GM18520 (cell line): Measurements from ENCODE around the gene PUS7.
"Not testable (repeated sequence)": the region's sequence is repeated elsewhere in the genome, so short reads cannot be mapped to it uniquely, and the experiment has no call there.

Source experiments
- ATAC-seq: cut with Tn5 transposase; IDR thresholded peaks from one replicate; pipeline ENCODE4 v1.9.1; 2021; ENCODE audit not compliant: unreplicated experiment

The PUS7 gene

DNA sequence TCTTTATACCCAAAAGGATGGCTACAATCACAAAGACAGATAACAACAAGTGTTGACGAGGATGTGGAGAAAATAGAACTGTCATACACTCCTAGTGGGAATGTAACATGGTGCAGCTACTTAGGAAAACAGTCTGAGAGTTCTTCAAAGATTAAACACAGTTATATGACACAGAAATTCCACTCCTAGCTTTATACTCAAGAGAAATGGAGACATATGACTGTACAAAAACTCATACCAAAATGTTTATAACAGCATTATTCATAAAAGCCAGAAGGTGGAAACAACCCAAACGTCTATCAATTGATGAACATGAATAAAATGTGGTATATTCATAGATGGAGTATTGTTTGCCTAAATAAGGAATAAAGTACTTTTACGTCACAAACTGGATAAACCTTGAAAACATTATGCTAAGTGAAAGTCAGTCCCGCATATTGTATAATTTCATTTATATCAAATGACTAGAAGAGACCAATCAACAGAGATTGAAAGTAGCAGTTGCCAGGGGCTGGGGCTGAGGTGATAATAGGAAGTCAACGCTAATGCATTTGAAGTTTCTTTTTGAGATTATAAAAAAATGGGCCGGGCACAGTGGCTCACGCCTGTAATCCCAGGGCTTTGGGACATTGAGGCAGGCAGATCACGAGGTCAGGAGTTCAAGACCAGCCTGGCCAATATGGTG, 71.8 kb downstream of the PUS7 start:
- ATAC-seq = no peak

DNA sequence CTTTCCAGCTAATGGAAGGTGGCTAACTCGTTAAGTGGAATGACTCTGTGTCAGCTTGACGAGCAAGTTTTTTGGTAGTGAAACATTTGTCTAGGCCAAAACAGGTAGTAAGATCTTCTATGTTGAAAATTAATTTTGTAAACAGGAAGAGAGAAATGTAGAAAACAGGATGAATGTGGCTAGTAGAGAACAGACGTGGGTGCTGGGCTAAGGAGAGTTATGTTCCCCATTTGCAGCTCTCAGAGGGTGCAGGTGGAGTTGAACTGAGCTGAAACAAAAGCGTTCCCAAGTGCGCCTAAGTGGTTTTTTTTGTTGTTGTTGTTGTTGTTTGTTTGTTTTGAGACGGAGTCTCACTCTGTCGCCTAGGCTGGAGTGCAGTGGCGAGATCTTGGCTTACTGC, 73.9 kb downstream of the PUS7 start:
- no peak for ATAC-seq

DNA sequence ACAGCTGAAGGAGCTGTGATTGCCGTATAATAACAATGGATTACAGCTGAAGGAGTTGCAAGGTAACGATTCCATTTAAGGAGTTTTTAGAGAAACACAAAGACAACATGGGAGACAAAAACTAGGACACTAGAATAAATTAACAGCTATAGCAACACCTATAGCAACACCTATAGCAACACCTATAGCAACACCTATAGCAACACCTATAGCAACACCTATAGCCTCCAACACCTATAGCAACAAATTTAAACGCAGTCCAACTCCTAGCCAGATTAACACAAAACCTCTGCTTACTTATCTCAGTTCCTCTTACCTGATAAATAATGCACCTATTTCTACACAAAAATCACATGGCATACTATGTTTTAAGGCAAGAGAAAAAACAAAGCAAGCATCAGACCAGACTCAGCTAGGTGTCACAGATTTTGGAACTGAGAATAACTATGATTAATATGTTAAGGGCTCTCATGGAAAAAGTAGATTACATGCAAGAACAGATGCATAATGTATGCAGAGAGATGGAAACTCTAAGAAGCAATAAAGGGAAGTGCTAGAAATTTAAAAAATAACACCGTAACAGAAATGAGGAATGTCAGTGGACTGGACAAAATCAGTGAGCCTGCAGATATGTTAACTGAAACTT, 77.6 kb downstream of the PUS7 start:
- no peak for ATAC-seq

DNA sequence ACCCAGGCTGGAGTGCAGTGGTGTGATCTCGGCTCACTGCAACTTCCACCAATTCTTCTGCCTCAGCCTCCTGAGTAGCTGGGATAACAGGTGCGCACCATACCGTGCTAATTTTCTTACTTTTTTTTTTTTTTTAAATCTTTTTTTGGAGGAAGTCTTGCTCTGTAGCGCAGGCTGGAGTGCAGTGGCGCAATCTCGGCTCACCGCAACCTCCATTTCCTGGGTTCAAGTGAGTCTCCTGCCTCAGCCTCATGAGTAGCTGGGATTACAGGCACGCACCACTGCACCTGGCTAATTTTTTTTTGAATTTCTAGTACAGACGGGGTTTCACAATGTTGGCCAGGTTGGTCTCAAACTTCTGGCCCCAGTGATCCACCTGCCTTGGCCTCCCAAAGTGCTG, 79.9 kb downstream of the PUS7 start:
- ATAC-seq = not testable (repeated sequence)

- ATAC-seq = no peak
Measured at GRCh38 chr7:105439174-105439893, 82.7 kb downstream of the PUS7 start.

- no peak for ATAC-seq
Measured at GRCh38 chr7:105438847-105439173, 83.3 kb downstream of the PUS7 start.

DNA sequence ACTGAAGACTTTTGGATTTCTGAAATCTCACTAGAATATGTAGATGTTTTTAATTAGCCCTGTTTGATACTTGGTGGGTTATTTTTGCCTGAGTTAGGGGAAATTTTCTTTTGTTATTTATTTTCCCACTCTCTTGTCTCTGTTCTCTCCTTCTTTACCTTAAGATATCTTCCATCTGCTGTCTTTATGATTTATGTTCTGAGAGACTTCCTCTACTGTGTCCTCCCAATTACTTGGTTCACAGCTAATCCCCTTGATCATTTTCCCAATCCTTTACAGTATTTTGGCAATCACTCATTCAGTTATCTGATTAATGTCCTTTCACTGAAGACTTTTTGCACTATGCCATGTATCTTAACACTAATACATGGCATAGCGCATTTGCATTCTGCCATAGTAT, 83.8 kb downstream of the PUS7 start:
- no peak for ATAC-seq

DNA sequence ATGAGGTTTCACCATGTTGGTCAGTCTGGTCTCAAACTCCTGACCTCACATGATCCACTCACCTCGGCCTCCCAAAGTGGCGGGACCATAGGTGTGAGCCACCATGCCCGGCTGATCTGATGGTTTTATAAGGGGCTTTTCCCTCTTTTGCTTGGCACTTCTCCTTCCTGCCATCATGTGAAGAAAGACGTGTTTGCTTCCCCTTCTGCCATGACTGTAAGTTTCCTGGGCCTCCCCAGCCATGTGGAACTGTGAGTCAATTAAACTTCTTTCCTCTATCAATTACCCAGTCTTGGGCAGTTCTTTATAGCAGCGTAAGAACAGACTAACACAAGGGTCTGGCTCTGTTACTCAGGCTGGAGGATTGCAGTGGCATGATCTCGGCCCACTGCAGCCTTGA, 84.7 kb downstream of the PUS7 start:
- ATAC-seq = not testable (repeated sequence)

DNA sequence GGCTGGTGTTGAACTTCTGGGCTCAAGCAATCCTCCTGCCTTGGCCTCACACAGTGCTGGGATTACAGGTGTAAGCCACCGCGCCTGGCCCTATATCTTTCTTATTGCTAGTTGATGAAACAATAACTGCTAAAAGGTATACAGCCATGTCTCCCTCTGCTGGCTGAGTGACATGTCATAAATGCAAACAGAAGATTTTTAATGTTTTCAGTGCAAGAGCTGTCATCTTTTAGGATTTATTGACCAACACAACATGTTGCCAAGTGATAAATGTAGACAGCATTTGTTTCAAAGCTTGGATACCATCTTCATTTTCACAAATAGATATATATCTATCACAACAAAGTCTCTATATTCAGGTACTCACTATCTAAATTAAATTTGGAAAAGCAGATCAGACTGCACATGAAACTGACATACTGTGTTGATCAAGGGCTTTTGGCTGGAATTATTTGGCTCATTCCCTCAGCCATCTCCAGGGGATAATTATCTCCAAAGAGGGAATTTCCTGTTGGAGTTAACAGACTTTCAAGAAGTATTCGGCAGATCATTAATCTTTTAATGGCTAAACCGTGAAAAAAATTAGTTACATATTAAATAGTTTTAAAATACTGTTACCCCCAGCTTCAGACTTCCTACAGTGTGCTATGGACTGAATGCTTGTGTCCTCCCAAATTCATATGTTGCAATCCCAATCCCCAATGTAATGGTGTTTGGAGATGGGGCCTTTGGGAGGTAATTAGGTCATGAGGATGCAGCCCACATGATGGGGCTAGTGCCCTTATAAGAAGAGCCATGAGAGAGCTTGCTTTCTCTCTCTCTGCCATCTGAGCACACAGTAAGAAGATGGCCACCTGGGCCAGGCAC, 92.1 kb downstream of the PUS7 start:
- no peak for ATAC-seq

GRCh38 chr7:105426606-105427146, 95.4 kb downstream of the PUS7 start:
- no peak for ATAC-seq

DNA sequence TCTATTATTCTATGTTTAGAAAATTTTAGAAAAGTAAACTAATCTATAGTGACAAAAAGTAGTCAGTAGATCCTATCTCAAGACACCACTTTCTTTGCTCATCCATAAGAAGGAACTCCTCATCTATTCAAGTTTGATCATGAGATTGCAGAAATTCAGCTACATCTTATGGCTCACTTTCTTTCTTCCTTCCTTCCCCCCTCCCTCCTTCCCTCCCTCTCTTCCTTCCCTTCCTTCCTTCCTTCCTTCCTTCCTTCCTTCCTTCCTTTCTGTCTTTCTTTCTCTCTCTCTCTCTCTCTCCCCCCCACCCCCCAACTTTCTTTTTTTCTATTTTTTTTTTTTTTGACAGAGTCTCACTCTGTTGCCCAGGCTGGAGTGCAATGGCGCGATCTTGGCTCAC, 98.1 kb downstream of the PUS7 start:
- no peak for ATAC-seq

DNA sequence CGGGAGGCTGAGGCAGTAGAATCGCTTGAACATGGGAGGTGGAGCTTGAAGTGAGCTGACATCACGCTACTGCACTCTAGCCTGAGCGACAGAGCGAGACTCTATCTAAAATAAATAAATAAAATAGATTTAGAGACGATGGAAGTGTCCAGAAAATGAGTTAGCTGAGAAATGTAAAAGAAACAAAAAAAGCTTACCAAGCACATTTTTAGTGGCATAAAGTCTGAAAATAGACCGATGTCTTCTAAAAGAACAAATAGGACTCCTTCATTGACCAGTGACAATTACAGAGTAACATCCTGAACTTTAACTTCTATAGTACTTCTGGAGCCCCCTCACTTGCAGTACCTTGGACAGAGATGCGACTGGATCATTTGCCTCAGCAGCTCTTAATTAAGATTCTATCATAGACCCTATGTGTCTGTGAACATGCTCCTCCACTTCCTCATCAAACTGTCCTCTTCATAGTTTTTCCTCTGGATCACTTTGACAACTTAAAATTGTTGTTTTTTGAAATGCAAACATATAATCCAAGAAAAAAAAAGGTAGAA, 108.1 kb downstream of the PUS7 start:
- no peak for ATAC-seq

- ATAC-seq = not testable (repeated sequence)
Measured at GRCh38 chr7:105410774-105411173, 111.3 kb downstream of the PUS7 start.

DNA sequence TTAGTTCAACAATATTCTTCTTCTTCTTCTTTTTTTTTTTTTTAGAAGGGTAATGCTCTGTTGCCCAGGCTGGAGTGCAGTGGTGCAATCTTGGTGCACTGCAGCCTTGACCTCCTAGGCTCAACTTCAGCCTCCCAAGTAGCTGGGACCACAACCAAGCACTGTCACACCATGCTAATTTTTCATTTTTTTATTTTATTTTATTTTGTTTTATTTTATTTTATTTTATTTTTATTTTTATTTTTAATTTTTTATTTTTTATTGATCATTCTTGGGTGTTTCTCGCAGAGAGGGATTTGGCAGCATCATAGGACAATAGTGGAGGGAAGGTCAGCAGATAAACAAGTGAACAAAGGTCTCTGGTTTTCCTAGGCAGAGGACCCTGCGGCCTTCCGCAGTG, 112.3 kb downstream of the PUS7 start:
- ATAC-seq = not testable (repeated sequence)

GRCh38 chr7:105408791-105409410, 113.2 kb downstream of the PUS7 start:
- no peak for ATAC-seq
